Stimulated activated CD8-positive, alpha-beta memory T cell treated with anti-CD3 and anti-CD28 coated beads, Interleukin-4, amount 100 ng/mL, for 24 hours (primary cell): ENCODE data around the gene SUMF1.

Experiments
- DNase-seq: peaks from one replicate; pipeline ENCODE4 v3.0.0-alpha.2; 2020; ENCODE audit warnings: low read depth

The SUMF1 gene

DNA sequence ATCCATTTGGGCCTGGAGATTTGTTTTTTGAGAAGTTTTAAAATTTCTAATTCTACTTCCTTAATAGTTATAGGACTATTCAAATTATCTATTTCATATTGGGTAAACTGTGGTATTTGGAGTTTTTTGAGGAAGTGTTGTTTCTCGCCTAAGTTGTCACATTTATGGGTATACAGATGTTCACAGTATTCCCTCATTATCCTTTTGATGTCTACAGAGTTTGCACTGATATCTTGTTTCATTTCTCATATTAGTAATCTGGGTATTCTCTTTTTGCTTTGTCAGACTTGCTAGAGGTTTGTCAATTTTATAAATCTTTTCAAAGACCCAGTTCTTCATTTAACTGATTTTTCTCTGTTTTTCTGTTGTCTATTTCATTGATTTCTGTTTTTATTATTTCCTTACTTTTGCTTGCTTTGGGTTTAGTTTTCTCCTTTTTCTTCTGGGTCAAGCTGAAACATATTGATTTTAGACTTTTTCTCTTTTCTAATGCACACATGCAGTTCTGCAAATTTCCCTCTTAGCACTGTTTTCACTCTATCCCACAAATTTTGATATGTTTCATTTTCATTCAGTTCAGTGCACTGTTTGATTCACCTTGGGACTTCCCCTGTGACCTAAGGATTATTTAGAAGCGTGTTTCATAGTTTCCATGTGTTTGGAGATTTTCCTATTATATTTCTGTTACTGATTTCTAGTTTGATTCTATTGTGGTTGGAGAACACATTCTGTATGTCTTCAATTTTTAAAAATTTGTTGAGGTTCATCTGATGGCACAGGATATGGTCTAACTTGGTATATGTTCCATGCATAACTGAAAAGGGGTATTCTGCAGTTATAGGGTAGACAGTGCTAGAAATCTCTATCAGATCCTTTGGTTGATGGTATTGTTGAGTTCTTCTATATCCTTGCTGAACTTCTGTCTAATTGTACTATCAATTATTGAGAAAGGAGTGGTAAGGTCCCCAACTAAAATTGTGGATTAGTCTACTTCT lies 79.6 kb downstream of the SUMF1 start:
- DNase-seq: no peak

DNA sequence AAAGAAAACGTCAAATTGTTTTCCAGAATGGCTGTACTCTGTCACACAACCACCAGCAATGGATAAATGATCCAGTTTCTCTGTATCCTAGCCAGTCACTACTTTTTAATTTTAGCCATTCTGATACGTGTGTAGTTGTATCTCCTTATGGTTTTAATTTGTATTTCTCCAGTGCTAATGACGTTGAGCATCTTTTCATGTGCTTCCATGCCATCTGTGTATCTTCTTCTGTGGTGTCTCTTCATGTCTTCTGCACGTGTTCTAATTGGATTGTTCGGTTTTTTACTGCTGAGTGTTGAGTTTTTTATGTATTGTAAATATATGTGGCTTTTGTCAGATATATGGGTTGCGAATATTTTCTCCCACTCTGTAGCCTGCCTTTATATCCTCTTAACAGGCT lies 81.9 kb downstream of the SUMF1 start:
- no peak for DNase-seq

DNA sequence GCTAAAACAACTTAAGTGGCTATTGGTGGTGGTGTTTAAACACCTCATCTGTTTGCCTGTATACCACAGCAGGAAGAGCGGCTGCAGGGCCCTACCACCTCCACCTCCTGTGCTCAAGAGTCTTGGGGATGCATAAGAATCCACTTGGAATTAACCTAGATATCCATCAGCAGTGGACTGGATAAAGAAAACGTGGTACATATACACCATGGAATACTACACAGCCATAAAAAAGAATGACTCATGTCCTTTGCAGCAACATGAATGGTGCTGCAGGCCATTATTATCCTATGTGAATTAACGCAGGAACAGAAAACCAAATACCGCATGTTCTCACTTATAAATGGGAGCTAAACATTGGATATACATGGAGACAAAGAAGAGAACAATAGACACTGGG lies 87.1 kb downstream of the SUMF1 start:
- DNase-seq: no peak

DNA sequence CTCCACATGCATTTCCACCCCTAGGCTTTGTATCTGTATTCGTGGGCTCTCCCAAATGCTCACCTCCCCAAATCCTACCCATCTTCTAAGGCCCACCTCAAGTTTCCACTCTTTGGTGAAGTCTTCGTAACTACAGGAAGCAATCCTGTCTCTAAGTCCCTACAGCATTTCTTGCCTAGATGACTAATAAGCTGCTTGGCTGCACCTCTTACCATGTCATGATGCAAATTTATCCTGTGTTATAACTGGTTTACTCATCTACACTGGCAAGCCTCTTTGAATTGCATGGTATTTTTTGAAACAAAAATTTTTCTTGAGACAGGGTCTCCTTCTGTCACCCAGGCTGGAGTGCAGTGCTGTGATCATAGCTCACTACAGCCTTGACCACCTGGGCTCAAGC lies 90.6 kb downstream of the SUMF1 start:
- no peak for DNase-seq

DNA sequence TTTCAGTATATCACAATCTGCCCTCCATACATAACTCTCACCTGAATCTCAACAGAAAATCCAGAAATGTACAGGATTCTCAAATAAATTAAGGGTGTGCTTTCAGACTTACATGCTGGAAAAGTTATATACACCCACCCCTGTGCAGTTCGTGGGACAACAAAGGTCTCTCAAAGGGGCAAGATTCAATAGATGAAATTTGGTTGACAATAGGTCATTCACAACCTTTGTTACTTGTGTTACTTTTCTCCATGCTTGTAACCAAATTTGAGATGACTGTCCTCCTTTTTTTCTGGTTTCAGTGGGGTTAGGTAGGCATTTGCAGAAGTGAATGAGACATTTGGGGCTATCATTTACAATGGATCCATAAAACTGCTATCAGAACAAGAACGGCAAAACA lies 91.2 kb downstream of the SUMF1 start:
- DNase-seq: no peak

GRCh38 chr3:4373669-4374068 lies 93.4 kb downstream of the SUMF1 start:
- DNase-seq: no peak

DNA sequence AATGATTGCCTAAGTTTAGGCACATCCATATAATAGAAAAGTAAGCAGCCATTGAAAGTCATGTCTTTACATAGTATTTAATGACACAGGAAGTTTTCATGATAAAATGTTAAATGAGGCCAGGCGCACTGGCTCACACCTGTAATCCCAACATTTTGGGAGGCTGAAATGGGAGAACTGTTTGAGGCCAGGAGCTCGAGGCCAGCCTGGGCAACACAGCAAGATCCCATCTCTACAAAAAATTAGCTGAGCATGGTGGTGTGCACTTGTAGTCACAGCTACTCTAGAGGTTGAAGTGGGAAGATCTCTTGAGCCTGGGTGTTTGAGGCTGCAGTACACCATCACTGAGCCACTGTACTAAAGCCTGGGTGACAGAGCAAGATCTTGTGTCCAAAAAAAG lies 104.5 kb downstream of the SUMF1 start:
- DNase-seq: no peak

DNA sequence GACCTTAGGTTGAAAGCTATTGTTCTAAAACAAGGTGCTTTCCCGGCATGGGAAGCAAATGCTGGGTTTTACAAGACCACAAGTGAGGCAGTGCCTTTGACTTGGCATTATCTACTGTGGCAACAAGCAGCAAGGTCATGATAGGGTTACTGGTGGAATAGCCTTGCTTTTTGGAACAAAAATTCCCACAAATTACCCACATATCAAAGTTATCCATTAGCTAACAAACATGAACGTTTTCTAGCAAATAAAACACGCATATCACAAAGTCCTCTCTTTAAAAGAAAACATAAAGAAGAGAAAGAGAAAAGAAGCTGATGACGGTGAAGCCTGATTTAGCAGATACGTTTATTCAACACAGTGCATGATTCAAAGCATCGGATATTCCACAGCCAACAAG lies 106.3 kb downstream of the SUMF1 start:
- DNase-seq: no peak

GRCh38 chr3:4359805-4360502 lies 107.1 kb downstream of the SUMF1 start:
- no peak for DNase-seq

GRCh38 chr3:4358273-4358672 lies 108.8 kb downstream of the SUMF1 start:
- no peak for DNase-seq

- DNase-seq: no peak
Measured at GRCh38 chr3:4356546-4357410, 110.3 kb downstream of the SUMF1 start.

GRCh38 chr3:4356220-4356540 lies 110.9 kb downstream of the SUMF1 start:
- no peak for DNase-seq

DNA sequence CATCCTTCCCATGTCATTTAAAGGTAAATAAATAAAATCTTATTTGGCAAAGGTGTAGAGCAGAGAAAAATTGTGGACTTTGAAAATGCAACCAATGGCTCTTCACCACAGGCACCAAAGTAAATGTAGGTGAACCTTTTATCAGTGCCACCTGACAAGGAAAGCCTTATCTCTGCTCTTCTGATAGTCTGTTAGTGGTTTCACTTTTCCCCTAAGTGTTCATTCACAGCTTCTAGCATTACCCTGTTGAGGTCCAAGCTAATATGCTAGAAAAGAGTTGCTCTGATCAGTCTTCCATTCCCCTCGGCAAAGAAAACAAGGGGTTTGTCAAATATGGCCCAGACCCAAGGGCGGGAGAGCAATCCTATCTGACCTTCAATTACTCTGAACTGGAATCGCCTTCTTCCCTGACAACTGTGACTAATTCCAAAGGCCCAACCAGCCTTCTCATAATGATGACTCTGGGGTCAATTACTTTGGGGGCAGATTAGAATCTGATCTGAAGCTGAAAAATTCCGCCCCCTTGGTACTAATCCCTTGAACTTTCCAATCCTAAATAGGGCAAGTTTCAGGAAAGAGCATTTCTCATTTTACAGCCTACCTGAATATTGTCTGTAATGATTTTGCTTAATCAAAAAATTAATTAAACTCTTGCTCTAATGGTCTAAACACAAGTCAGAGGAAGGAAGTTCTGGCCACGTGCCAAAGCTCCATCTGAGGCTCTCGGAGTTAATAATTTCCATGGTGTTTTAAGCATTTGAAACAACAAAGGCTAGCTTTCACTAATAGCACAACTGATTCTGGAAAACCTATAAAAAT lies 111.5 kb downstream of the SUMF1 start:
- no peak for DNase-seq

- DNase-seq: no peak
Measured at GRCh38 chr3:4351872-4352271, 115.2 kb downstream of the SUMF1 start.

DNA sequence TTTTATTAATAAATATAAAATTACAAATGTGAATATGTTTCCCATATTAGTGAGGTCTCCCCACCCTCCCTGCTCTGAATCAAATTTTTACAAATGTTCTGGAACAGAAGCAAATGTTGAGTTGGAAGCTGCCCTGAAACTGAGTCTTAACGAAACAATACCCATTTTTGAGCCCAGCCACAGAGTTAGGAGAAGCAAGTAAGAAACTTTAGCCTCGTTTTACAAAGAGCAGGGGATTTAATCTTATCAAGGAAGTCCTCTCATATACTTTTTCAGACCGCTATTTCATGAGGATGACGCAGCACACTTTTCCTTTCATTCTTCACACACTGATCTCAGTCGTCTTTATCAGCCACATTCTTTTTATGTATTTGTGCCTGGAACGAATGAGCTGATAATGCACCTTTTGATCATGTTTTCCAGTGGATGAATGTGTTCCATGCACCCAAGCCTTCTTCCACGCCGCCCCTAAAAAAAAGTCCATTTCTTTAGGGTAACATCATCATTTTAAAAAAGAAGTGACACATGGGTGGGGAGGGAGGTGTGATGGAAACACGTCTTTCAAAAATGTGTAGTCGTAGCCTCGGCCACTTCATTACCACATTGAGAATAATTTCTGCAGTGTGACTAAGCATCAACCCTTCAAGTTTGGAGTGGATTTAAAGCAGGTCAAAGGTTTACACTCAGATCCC lies 115.8 kb downstream of the SUMF1 start:
- DNase-seq: no peak

DNA sequence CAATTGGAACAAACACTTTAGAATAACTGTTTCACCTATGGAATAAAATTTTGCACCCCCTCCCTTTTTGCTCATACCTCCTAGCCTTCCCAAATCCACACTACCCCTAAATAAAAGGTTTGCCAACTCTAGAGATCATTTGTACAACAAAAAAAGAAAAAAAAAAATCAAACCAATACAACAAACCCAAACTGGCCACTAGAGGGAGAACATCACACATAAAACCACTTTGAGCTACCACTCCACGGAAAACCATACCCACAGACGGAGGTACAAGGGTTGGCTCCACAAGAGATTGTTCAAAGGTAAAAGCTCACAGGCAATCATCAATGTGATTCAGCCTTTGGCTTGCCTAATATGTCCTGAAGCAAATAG lies 116.3 kb downstream of the SUMF1 start:
- DNase-seq: no peak

DNA sequence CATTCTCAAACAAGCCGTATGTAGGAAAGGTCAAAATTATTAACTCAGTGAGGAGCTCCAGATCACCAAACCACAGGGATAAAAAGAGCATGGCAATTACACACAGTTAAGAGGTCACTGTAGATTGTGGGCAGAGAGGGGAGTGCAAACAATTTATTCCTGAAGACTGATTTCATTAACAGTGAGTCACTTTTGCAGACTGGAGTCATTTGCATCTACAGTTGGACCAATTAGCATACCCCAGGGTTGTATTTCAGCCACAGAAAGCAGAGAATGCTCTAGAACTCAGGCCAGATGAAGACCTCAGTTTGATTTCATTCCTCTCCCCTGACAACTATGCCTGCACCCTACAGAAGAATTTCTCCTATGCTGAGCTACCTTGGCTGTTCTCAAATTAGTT lies 123.8 kb downstream of the SUMF1 start:
- no peak for DNase-seq

GRCh38 chr3:4341336-4341675 lies 125.8 kb downstream of the SUMF1 start:
- DNase-seq: no peak

DNA sequence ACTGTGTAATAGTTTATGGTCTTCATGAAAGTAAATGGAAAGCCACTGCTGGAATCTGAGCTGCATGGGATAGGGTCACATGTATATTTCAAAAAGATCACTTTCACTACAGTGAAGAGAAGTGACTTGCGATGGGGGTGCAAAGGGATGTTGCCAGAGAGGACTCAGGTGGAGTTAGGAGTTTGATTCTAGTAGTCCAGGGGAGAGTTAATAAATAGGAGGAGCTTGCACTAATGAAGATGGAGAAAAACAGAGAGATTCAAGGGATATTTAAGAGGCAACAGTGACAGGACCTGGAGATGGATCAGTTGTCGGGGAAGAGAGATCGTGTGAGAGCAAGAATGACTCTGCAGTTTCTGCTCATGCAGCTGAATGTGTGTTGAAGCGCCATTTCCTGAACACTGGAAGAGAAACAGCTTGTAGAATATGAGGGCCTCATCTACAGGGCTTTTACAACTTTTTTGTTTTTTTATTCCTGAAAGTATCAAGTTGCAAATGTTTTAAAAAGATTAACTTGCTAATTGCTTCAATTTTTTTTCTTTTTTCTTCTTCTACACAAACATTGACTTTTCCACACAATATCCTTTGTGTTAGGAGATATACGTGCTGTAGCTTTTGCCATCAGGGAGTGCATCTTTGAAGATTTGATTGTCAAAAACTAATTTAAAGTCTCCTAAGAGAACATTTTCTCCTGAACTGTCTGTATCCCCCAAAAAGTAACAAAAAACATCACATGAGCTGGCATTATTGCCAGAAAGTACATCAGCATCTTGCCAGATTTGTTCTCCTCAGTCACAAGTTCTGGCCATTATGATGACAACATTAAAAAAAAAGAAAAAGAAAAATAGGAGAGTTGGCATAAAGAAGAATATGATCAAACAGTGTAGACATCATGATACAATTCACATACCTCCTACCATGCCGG lies 126.4 kb downstream of the SUMF1 start:
- no peak for DNase-seq

DNA sequence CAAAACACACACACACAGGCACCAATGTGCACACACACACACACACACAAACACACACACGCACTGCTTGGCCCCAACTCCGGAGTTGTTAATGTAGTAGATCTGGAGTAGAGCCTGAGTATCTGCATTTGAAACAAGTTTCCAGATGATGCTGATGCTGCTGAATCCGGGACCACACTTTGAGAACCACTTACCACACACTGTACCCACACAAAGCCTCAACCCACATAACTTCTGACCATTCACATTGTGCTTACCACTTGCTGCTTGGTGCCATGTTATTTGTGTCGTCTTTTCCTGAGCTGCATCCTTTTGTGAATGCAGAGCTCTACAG lies 127.0 kb downstream of the SUMF1 start:
- DNase-seq: no peak
